Astrocyte of the spinal cord (primary cell): Measurements from ENCODE around the gene TMEM161A.

Experiments used
- DNase-seq: peaks from one replicate; pipeline ENCODE4 v3.0.0; 2011; ENCODE audit warnings: low read depth, low spot score
- H3K4me3 ChIP-seq: 2 replicates; pipeline ENCODE4 v1.5.1; 2011; ENCODE audit warnings: low read depth, mild to moderate bottlenecking, low read length, moderate library complexity
- in situ Hi-C: cut with HindIII; loops from 2 replicates; pipeline ENCODE4 v1.10.0; 2017; ENCODE audit warnings: low sequenced_read_pairs
- TF ChIP-seq, protein P1 (sequence below): IDR thresholded peaks from 2 replicates; pipeline ENCODE4 v1.5.1; 2012; ENCODE audit warnings: low read depth, mild to moderate bottlenecking, low read length, inconsistent platforms

TMEM161A gene

GRCh38 chr19:19120308-19121231 is 17.7 kb downstream of the TMEM161A start:
- TF ChIP-seq, protein P1, sequence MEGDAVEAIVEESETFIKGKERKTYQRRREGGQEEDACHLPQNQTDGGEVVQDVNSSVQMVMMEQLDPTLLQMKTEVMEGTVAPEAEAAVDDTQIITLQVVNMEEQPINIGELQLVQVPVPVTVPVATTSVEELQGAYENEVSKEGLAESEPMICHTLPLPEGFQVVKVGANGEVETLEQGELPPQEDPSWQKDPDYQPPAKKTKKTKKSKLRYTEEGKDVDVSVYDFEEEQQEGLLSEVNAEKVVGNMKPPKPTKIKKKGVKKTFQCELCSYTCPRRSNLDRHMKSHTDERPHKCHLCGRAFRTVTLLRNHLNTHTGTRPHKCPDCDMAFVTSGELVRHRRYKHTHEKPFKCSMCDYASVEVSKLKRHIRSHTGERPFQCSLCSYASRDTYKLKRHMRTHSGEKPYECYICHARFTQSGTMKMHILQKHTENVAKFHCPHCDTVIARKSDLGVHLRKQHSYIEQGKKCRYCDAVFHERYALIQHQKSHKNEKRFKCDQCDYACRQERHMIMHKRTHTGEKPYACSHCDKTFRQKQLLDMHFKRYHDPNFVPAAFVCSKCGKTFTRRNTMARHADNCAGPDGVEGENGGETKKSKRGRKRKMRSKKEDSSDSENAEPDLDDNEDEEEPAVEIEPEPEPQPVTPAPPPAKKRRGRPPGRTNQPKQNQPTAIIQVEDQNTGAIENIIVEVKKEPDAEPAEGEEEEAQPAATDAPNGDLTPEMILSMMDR, result no peak
- peak; percentile 84 for DNase-seq
- no peak overlapping the region for H3K4me3 ChIP-seq
- in situ Hi-C loops, result no loop called here

- no peak overlapping the region for H3K4me3 ChIP-seq
- no peak for DNase-seq
- TF ChIP-seq, protein P1, result no peak
- in situ Hi-C loops, result no loop called here
Measured at GRCh38 chr19:19119325-19120237, 18.7 kb downstream of the TMEM161A start.

DNA sequence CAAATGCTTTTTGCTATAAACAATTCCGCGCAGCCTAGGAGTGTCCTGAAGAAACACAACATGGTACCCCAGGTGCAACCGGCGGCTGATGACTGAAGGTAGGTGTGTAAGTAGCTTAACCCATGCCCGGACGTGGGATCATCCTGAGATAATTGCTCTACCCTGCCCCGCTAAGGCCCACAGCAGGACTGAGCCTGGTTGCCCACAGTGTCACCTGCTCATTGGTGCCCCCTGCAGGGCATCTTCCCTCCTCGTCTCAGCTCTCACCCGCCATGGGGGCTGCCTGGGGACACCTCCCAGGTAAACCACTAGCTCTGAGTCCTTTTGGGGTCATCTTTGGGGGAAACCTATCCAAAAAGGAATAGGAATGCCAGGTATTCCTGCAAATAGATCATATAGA is 22.3 kb downstream of the TMEM161A start:
- TF ChIP-seq, protein P1, result peak; percentile 55
- in situ Hi-C loops, result no loop called here
- no peak for DNase-seq
- no peak overlapping the region for H3K4me3 ChIP-seq

DNA sequence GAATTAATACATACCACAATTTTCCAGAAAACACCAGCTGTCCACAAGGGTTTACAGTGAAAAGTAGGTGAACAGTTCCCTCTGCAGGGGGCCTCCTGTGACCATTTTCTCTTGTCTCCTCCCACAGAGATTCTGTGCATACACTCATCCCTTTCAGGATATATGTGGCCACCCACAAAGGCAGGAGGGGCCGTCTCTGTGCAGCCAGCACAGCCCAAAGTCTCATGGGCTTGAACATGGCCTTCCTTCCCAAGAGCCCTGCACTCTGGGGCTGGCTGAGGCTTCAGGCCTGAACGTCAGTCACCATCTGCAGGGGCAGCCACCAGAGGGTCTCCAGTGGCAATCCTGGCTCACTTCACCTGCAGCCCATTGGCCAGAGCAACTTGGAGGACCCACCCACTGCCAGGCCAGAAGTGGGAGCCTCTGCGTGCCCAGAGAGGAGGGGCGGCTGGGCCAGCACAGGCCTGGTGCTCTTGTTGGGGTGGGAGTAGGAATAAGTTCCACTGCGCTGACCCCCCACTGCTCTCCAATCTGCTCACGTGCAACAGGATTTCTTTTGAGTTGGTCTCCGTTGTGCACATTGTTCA is 25.1 kb downstream of the TMEM161A start:
- in situ Hi-C loops, result no loop called here
- no peak overlapping the region for H3K4me3 ChIP-seq
- TF ChIP-seq, protein P1, result no peak
- DNase-seq, result peak; percentile 31

- no peak overlapping the region for H3K4me3 ChIP-seq
- TF ChIP-seq, protein P1, result no peak
- no peak for DNase-seq
- in situ Hi-C loops, result no loop called here
Measured at GRCh38 chr19:19111967-19112580, 26.2 kb downstream of the TMEM161A start.
